Measurements from ENCODE around the gene SCUBE2. TPM values are rescaled to one million over a fixed set of nuclear protein-coding genes. Genes with fewer than 3 reads are reported as not detected.

Gene SCUBE2
- total RNA-seq, 1 experiment from 2014 or later: 1.9 TPM

- Mint-ChIP-seq H3K9me3 (no peaks in the 10 kb centered on the region), H3K36me3 (no peaks in the 10 kb centered on the region), H3K27ac (no peak overlapping the region), H3K4me1 (peaks cover 5% of the 10 kb centered on the region; the same call in 1 of the 2 replicates), H3K4me3 (no peak overlapping the region), H3K27me3 (ENCODE audit: low read depth) (no peaks in the 10 kb centered on the region)
- CTCF ChIA-PET: interaction anchor here (1.3 kb wide), 1 partner anchor 37 kb away, joined by 3 read pairs; no protein-coding TSS in a partner anchor
- POLR2A ChIA-PET: no interaction called here
- TF ChIP-seq MYBL2 (CRISPR knock-in tag; IDR thresholded peaks at IDR 0.05) (no peak), ZBTB43 (CRISPR knock-in tag; IDR thresholded peaks at IDR 0.05) (no peak), CTCF (IDR thresholded peaks at IDR 0.05) (no peak), IRF1 (CRISPR knock-in tag; IDR thresholded peaks at IDR 0.05) (no peak), MAX (CRISPR knock-in tag; IDR thresholded peaks at IDR 0.05) (no peak), AFF4 (CRISPR knock-in tag; IDR thresholded peaks at IDR 0.05; ENCODE audit: borderline replicate concordance) (no peak), NFYB (CRISPR knock-in tag; conservative IDR thresholded peaks at IDR 0.05; ENCODE audit: low read depth) (no peak), ZNF232 (CRISPR knock-in tag; IDR thresholded peaks at IDR 0.05) (no peak), ZNF138 (CRISPR knock-in tag; conservative IDR thresholded peaks at IDR 0.05) (no peak), ZNF121 (CRISPR knock-in tag; IDR thresholded peaks at IDR 0.05) (no peak), ZNF425 (CRISPR knock-in tag; conservative IDR thresholded peaks at IDR 0.05) (no peak)
- DNase-seq (ENCODE audit: low spot score) (no peak), ATAC-seq (no peak)
These were observed 34.9 kb downstream of the SCUBE2 start for GRCh38 chr11:9056467-9056866.

GRCh38 chr11:9053316-9054035, 37.9 kb downstream of the SCUBE2 start:
- POLR2A ChIA-PET: interaction anchor here (0.6 kb wide), 1 partner anchor 138 kb away, joined by 6 read pairs; no protein-coding TSS in a partner anchor
- Mint-ChIP-seq H3K36me3 (no peaks in the 10 kb centered on the region), H3K4me1 (peaks cover 5% of the 10 kb centered on the region; the same call in 1 of the 2 replicates), H3K9me3 (no peaks in the 10 kb centered on the region), H3K27me3 (ENCODE audit: low read depth) (no peaks in the 10 kb centered on the region), H3K27ac (no peak overlapping the region), H3K4me3 (no peak overlapping the region)
- DNase-seq (ENCODE audit: low spot score) (no peak), ATAC-seq (no peak)
- CTCF ChIA-PET: interaction anchor here (0.7 to 1.5 kb wide), 4 partner anchors 38 to 187 kb away, joined by 4 to 7 read pairs (median 4); no protein-coding TSS in a partner anchor
- TF ChIP-seq FOXK1 (CRISPR knock-in tag; IDR thresholded peaks at IDR 0.05) (no peak), FOXP1 (CRISPR knock-in tag; IDR thresholded peaks at IDR 0.05; ENCODE audit: borderline replicate concordance) (no peak), TEAD1 (CRISPR knock-in tag; IDR thresholded peaks at IDR 0.05) (no peak), ZNF281 (CRISPR knock-in tag; IDR thresholded peaks at IDR 0.05) (no peak), ZNF532 (CRISPR knock-in tag; IDR thresholded peaks at IDR 0.05; ENCODE audit: borderline replicate concordance) (no peak)

All from WTC11 (cell line).